LNCaP clone FGC (cell line): ENCODE measurements around the gene ST6GALNAC3.

Source experiments
- DNase-seq: peaks from one replicate; pipeline ENCODE4 v3.0.0-alpha.2; 2011; ENCODE audit warnings: low read depth
- H3K4me3 ChIP-seq: 2 replicates; pipeline ENCODE4 v1.5.1; 2011; ENCODE audit warnings: mild to moderate bottlenecking, low read depth, low read length, control low read depth
- TF ChIP-seq, protein P1 (sequence below): IDR thresholded peaks from 2 replicates; pipeline ENCODE4 v1.5.1; 2012; ENCODE audit warnings: mild to moderate bottlenecking; ENCODE audit not compliant: control insufficient read depth, insufficient read depth; ENCODE audit errors: extremely low read depth

Gene ST6GALNAC3

GRCh38 chr1:76257823-76258222 lies 183.3 kb downstream of the ST6GALNAC3 start:
- TF ChIP-seq, protein P1, sequence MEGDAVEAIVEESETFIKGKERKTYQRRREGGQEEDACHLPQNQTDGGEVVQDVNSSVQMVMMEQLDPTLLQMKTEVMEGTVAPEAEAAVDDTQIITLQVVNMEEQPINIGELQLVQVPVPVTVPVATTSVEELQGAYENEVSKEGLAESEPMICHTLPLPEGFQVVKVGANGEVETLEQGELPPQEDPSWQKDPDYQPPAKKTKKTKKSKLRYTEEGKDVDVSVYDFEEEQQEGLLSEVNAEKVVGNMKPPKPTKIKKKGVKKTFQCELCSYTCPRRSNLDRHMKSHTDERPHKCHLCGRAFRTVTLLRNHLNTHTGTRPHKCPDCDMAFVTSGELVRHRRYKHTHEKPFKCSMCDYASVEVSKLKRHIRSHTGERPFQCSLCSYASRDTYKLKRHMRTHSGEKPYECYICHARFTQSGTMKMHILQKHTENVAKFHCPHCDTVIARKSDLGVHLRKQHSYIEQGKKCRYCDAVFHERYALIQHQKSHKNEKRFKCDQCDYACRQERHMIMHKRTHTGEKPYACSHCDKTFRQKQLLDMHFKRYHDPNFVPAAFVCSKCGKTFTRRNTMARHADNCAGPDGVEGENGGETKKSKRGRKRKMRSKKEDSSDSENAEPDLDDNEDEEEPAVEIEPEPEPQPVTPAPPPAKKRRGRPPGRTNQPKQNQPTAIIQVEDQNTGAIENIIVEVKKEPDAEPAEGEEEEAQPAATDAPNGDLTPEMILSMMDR, result no peak
- H3K4me3 ChIP-seq, result no peak overlapping the region
- no peak for DNase-seq

GRCh38 chr1:76259270-76259669 lies 184.7 kb downstream of the ST6GALNAC3 start:
- no peak overlapping the region for H3K4me3 ChIP-seq
- TF ChIP-seq, protein P1, result no peak
- no peak for DNase-seq

DNA sequence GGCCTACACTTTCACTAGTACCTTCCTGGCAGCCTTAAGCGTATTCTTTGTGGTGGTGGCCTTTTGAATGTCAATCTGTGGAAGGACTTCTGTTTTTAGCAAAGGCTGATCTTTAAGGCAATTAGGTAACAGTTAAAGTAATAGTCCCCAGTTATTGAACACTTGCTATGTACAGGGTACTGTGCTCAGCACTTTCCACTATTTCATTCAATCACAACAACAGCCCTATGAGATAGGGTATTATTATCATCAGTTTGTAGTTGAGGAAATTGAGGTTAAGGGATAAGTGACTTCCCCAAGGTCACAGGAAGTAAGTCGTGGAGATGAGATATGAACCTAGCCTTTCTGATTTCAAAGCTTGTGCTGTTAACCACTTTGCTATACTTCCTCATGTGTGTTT lies 185.7 kb downstream of the ST6GALNAC3 start:
- no peak overlapping the region for H3K4me3 ChIP-seq
- TF ChIP-seq, protein P1, result no peak
- no peak for DNase-seq

DNA sequence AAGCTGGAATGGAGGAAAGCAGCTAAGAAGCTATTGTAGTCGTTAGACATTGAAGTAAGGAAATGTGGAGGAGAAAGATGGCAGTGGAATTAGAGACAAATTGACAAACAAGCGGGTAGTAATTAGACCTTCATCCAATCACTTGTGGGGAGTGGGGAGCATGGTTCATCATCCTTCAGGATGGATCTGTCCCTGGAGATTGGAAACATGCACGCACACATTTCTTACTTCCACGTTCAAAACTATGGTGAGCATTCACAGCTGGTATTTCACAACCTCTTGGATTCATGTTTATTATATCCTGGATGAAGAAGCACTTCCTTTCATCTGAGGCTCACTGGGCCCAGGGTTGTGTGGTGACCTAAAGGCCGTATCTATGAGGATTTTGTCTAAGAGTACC lies 188.1 kb downstream of the ST6GALNAC3 start:
- H3K4me3 ChIP-seq, result no peak overlapping the region
- TF ChIP-seq, protein P1, result no peak
- DNase-seq, result no peak

- DNase-seq, result no peak
- TF ChIP-seq, protein P1, result no peak
- H3K4me3 ChIP-seq, result no peak overlapping the region
Observed at GRCh38 chr1:76264642-76265041, 190.1 kb downstream of the ST6GALNAC3 start.

DNA sequence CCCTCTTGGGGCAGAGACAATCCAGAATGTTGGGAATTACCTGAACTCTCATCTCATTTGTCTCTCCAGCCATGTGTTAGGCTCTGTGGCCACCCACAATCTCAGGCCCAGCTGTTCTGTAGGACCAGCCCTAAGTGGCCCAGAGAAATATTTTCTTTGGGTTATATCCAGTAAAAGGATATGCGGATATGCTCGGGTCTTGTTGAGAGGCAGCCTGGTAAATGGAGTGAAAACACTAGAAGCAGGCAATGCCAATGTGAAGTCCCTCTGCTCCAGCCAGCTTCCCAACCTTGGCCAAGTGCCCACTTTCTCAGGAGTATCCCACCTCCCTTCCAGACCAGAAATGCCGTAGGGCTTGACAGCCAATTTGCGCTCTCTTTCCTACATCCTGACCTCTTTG lies 192.2 kb downstream of the ST6GALNAC3 start:
- H3K4me3 ChIP-seq, result no peak overlapping the region
- DNase-seq, result no peak
- TF ChIP-seq, protein P1, result no peak

GRCh38 chr1:76267631-76268030 lies 193.1 kb downstream of the ST6GALNAC3 start:
- no peak for DNase-seq
- H3K4me3 ChIP-seq, result no peak overlapping the region
- TF ChIP-seq, protein P1, result no peak
